HG03095 (cell line): Measurements from ENCODE around the gene PEAK1.
A peak's percentile ranks its signal among the peaks of the same experiment; 100 is the strongest.
"Not testable (repeated sequence)": the region's sequence is repeated elsewhere in the genome, so short reads cannot be mapped to it uniquely, and the experiment has no call there.

ENCODE experiments used
- ATAC-seq: cut with Tn5 transposase; IDR thresholded peaks from one replicate; pipeline ENCODE4 v1.9.1; 2021; ENCODE audit warnings: moderate library complexity; ENCODE audit not compliant: unreplicated experiment

The PEAK1 gene

GRCh38 chr15:77181305-77182074, 238.4 kb downstream of the PEAK1 start:
- ATAC-seq, result peak; percentile 54

GRCh38 chr15:77180757-77181156, 239.1 kb downstream of the PEAK1 start:
- no peak for ATAC-seq

GRCh38 chr15:77180270-77180669, 239.6 kb downstream of the PEAK1 start:
- no peak for ATAC-seq

GRCh38 chr15:77179541-77179998, 240.3 kb downstream of the PEAK1 start:
- ATAC-seq, result peak; percentile 40

GRCh38 chr15:77178411-77178810, 241.5 kb downstream of the PEAK1 start:
- ATAC-seq, result no peak

GRCh38 chr15:77176148-77176547, 243.8 kb downstream of the PEAK1 start:
- ATAC-seq, result not testable (repeated sequence)

GRCh38 chr15:77173487-77173886, 246.4 kb downstream of the PEAK1 start:
- no peak for ATAC-seq

GRCh38 chr15:77171221-77171967, 248.5 kb downstream of the PEAK1 start:
- no peak for ATAC-seq

GRCh38 chr15:77168616-77169015, 251.3 kb downstream of the PEAK1 start:
- ATAC-seq, result no peak

- no peak for ATAC-seq
Observed at GRCh38 chr15:77168141-77168540, 251.8 kb downstream of the PEAK1 start.

- ATAC-seq, result no peak
Observed at GRCh38 chr15:77167406-77167805, 252.5 kb downstream of the PEAK1 start.

GRCh38 chr15:77163781-77164384, 256.0 kb downstream of the PEAK1 start:
- ATAC-seq, result no peak

- ATAC-seq, result no peak
Observed at GRCh38 chr15:77162872-77163633, 256.9 kb downstream of the PEAK1 start.

GRCh38 chr15:77160562-77161478, 259.1 kb downstream of the PEAK1 start:
- no peak for ATAC-seq

GRCh38 chr15:77156000-77156399, 263.9 kb downstream of the PEAK1 start:
- ATAC-seq, result not testable (repeated sequence)

GRCh38 chr15:77148191-77148590, 271.7 kb downstream of the PEAK1 start:
- no peak for ATAC-seq

- no peak for ATAC-seq
Observed at GRCh38 chr15:77145370-77145769, 274.5 kb downstream of the PEAK1 start.

GRCh38 chr15:77144492-77145070, 275.3 kb downstream of the PEAK1 start:
- ATAC-seq, result no peak

- ATAC-seq, result no peak
Observed at GRCh38 chr15:77144026-77144425, 275.9 kb downstream of the PEAK1 start.

GRCh38 chr15:77143616-77144015, 276.3 kb downstream of the PEAK1 start:
- no peak for ATAC-seq
